HepG2 (cell line): ENCODE results near the gene MIGA2. TPM values are rescaled to one million over a fixed set of nuclear protein-coding genes. Genes with fewer than 3 reads are reported as not detected.

Experiments
- KLF11 ChIP-seq: IDR thresholded peaks from 2 replicates; pipeline ENCODE4 v1.6.1; 2016; ENCODE audit warnings: missing compliant biosample characterization
- MAFG ChIP-seq: sonication (generic); formaldehyde crosslinking; IDR thresholded peaks from 2 replicates; pipeline ENCODE4 v1.5.1; 2020; ENCODE audit warnings: mild to moderate bottlenecking, missing genetic modification reagents
- RXRB ChIP-seq: IDR thresholded peaks from 2 replicates; pipeline ENCODE4 v1.6.1; 2016; ENCODE audit warnings: borderline replicate concordance, missing genetic modification reagents, missing compliant biosample characterization
- SALL2 ChIP-seq: sonication (generic); formaldehyde crosslinking; IDR thresholded peaks from 2 replicates; pipeline ENCODE4 v1.8.1; 2023; ENCODE audit warnings: mild to moderate bottlenecking, missing genetic modification reagents, inconsistent platforms
- SP1 ChIP-seq, 2 experiments: fragments of 450-650 bp in 1 of 2; sonication (generic) in 1 of 2; formaldehyde crosslinking in 1 of 2; IDR thresholded peaks; 2 replicates each; pipeline versions ENCODE4 v1.4.0 to v1.6.1; 2016 to 2020; ENCODE audit warnings: missing genetic modification reagents in 1 of 2
- YY1 ChIP-seq: IDR thresholded peaks from 2 replicates; pipeline ENCODE4 v1.6.1; 2011; ENCODE audit warnings: low read length, low read depth, moderate library complexity, mild to moderate bottlenecking; ENCODE audit not compliant: insufficient read depth, insufficient replicate concordance
- ZNF10 ChIP-seq: sonication (generic); formaldehyde crosslinking; IDR thresholded peaks from 2 replicates; pipeline ENCODE4 v1.4.0; 2020; ENCODE audit warnings: mild to moderate bottlenecking, low read depth, missing genetic modification reagents, borderline replicate concordance
- ZSCAN31 ChIP-seq: sonication (generic); formaldehyde crosslinking; IDR thresholded peaks from 2 replicates; pipeline ENCODE4 v1.5.0; 2020; ENCODE audit warnings: low read depth, mild to moderate bottlenecking, missing genetic modification reagents
- polyA plus RNA-seq, 8 experiments: library from polyadenylated mRNA; depleted of rRNA in 3 of 8; stranded (reverse) in 7 of 8; unstranded in 1 of 8; fragments of >200 nt; fragmentation: Illumina TruSeq in 4 of 8; extraction: Trizol in 4 of 8; gene quantifications; 2 replicates each; pipeline versions ENCODE4 v1.2.1 to v1.2.3, GENCODE V29; 2011 to 2016; ENCODE audit warnings: low read depth in 4 of 8, missing spikeins in 1 of 8, mixed read lengths in 1 of 8; ENCODE audit not compliant: insufficient read depth in 1 of 8
- total RNA-seq, 5 experiments: library from RNA; depleted of rRNA; stranded (reverse); fragments of >200 nt; fragmentation: Illumina TruSeq; extraction: Trizol; gene quantifications; 2 replicates each; pipeline ENCODE4 v1.2.3, GENCODE V29; 2016; ENCODE audit warnings: low read depth in 1 of 5
- TF ChIP-seq, protein P1 (sequence below): IDR thresholded peaks from 2 replicates; pipeline ENCODE4 v1.6.1; 2016; ENCODE audit warnings: missing genetic modification reagents, missing compliant biosample characterization
- TF ChIP-seq, protein P2 (sequence below): sonication (generic); formaldehyde crosslinking; IDR thresholded peaks from 2 replicates; pipeline ENCODE4 v1.8.1; 2023; ENCODE audit warnings: missing genetic modification reagents, inconsistent platforms, borderline replicate concordance
- TF ChIP-seq, protein P3 (sequence below): sonication (generic); formaldehyde crosslinking; conservative IDR thresholded peaks from 2 replicates; pipeline ENCODE4 v1.4.0; 2020; ENCODE audit warnings: missing genetic modification reagents

The MIGA2 gene
- total and polyA plus RNA-seq, 2 of the 13 experiments (the other 11 are each of a cell fraction or from before 2014, with no cell fraction given): 10.8 to 17.1 TPM

DNA sequence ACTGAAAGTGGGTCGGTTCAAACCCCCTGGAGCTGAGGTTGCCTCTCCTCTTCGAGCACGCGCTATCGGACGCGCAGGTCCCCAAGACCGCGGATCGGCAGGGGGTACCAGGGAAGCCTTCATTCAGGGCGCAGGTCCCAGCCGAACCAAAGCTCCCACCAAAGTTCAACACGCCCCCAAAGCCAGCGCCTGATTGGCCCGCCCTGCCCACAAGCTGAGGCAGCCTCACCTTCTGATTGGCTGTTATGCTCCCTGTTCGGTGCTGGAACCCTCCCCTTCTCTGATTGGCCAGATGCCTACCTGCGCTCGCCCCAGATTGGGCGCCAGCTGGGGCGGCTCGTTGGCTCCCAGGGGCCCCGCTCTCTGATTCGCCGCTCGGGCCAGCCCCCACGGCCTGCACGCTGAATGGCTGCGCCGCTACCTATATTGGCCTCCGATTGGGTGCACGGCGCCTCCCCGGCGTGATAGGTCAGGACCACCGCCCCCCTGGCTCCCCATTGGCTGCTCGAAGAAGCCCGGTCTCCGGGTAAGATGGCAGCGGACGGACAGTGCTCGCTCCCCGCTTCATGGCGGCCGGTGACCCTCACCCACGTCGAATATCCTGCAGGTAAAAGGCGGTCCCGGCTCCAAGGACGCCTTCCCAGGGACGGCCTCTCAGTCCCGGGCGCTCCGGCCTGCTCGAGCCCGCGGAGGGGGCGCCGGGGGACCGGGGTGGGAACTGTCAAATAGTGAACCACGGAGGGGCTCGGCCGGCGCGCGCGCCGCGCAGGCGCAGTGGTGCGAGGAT is 44.4 kb downstream of the MIGA2 start, which contains the start of gene DOLPP1 (continued):
- TF ChIP-seq, protein P1, sequence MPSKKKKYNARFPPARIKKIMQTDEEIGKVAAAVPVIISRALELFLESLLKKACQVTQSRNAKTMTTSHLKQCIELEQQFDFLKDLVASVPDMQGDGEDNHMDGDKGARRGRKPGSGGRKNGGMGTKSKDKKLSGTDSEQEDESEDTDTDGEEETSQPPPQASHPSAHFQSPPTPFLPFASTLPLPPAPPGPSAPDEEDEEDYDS: peak; percentile 79
- TF ChIP-seq, protein P2, sequence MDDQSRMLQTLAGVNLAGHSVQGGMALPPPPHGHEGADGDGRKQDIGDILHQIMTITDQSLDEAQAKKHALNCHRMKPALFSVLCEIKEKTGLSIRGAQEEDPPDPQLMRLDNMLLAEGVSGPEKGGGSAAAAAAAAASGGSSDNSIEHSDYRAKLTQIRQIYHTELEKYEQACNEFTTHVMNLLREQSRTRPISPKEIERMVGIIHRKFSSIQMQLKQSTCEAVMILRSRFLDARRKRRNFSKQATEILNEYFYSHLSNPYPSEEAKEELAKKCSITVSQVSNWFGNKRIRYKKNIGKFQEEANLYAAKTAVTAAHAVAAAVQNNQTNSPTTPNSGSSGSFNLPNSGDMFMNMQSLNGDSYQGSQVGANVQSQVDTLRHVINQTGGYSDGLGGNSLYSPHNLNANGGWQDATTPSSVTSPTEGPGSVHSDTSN (CRISPR knock-in tag): no peak
- TF ChIP-seq, protein P3, sequence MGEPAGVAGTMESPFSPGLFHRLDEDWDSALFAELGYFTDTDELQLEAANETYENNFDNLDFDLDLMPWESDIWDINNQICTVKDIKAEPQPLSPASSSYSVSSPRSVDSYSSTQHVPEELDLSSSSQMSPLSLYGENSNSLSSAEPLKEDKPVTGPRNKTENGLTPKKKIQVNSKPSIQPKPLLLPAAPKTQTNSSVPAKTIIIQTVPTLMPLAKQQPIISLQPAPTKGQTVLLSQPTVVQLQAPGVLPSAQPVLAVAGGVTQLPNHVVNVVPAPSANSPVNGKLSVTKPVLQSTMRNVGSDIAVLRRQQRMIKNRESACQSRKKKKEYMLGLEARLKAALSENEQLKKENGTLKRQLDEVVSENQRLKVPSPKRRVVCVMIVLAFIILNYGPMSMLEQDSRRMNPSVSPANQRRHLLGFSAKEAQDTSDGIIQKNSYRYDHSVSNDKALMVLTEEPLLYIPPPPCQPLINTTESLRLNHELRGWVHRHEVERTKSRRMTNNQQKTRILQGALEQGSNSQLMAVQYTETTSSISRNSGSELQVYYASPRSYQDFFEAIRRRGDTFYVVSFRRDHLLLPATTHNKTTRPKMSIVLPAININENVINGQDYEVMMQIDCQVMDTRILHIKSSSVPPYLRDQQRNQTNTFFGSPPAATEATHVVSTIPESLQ: no peak
- TF ChIP-seq SP1 (IDR thresholded peaks at IDR 0.05) (no peak), SP1 (CRISPR knock-in tag; IDR thresholded peaks at IDR 0.05) (peak; percentile 58), KLF11 (CRISPR knock-in tag) (peak; percentile 83), SALL2 (CRISPR knock-in tag) (no peak; the same call in 1 of the 2 replicates), ZNF10 (no peak), ZSCAN31 (CRISPR knock-in tag) (no peak), MAFG (no peak), RXRB (CRISPR knock-in tag) (peak; percentile 16; the same call in 1 of the 2 replicates), YY1 (peak; percentile 95)
